IMR-90 (cell line): ENCODE measurements around the gene LZTS3. TPM values are rescaled to one million over a fixed set of nuclear protein-coding genes. Genes with fewer than 3 reads are reported as not detected.
A peak's percentile ranks its signal among the peaks of the same experiment; 100 is the strongest.

Experiments
- ATAC-seq: fragments of 200-7000 bp; cut with Tn5 transposase; 2 replicates; pipeline ENCODE4 v1.9.1; 2020; ENCODE audit warnings: low read depth, mild to moderate bottlenecking, moderate library complexity
- BruUV-seq: library from RNA; stranded (reverse); fragments of 400-500 nt; replicated peaks from 2 replicates; lab custom pipeline; 2021; lab: Mats Ljungman, UMichigan
- CTCF ChIA-PET: fragments of 300-600 bp; formaldehyde crosslinking; extraction: SDS; loops from one replicate; lab custom pipeline; 2021; ENCODE audit warnings: antibody characterized with exemption; lab: Yijun Ruan, JAX
- POLR2A ChIA-PET: fragments of 300-600 bp; sonication (Branson Sonifier 250); formaldehyde crosslinking; loops from one replicate; lab custom pipeline; 2022; ENCODE audit warnings: antibody characterized with exemption; ENCODE audit not compliant: unreplicated experiment; lab: Charles Lee
- DNase-seq: peaks from one replicate; pipeline ENCODE4 v3.0.0; 2013
- H2AFZ ChIP-seq: replicated peaks from 2 replicates; pipeline ENCODE3; 2013; ENCODE audit warnings: low read length, mild to moderate bottlenecking; ENCODE audit not compliant: poor library complexity
- H2AK5ac ChIP-seq: 2 replicates; pipeline ENCODE4 v1.6.1; 2013; ENCODE audit warnings: low read depth, low read length, inconsistent platforms
- H2AK9ac ChIP-seq: replicated peaks from 2 replicates; pipeline ENCODE3; 2013; ENCODE audit warnings: mild to moderate bottlenecking, low read depth, low read length, moderate library complexity; ENCODE audit not compliant: poor library complexity
- H2BK120ac ChIP-seq: 2 replicates; pipeline ENCODE4 v1.6.1; 2013; ENCODE audit warnings: low read depth, low read length, inconsistent platforms
- H2BK15ac ChIP-seq: 3 replicates; pipeline ENCODE4 v1.6.1; 2013; ENCODE audit warnings: low read depth, low read length, inconsistent platforms
- H2BK20ac ChIP-seq: 2 replicates; pipeline ENCODE4 v1.6.1; 2013; ENCODE audit warnings: low read depth, mild to moderate bottlenecking, inconsistent platforms, low read length, moderate library complexity
- H2BK5ac ChIP-seq: 2 replicates; pipeline ENCODE4 v1.6.1; 2013; ENCODE audit warnings: mild to moderate bottlenecking, low read depth, low read length, inconsistent platforms; ENCODE audit not compliant: poor library complexity, severe bottlenecking
- H3K14ac ChIP-seq: replicated peaks from 2 replicates; pipeline ENCODE4 v1.6.1; 2013; ENCODE audit warnings: low read depth, low read length, inconsistent platforms
- H3K18ac ChIP-seq: 2 replicates; pipeline ENCODE4 v1.6.1; 2013; ENCODE audit warnings: low read depth, low read length, control low read depth
- H3K23ac ChIP-seq: 2 replicates; pipeline ENCODE4 v1.6.1; 2013; ENCODE audit warnings: low read depth, low read length, inconsistent platforms
- H3K27ac ChIP-seq: 2 replicates; pipeline ENCODE4 v1.5.1; 2013; ENCODE audit warnings: mild to moderate bottlenecking, control low read depth, low read length; ENCODE audit not compliant: insufficient read depth
- H3K27me3 ChIP-seq: 2 replicates; pipeline ENCODE4 v1.6.1; 2013; ENCODE audit warnings: low read length; ENCODE audit not compliant: control insufficient read depth, insufficient read depth
- H3K36me3 ChIP-seq: 2 replicates; pipeline ENCODE4 v1.6.1; 2013; ENCODE audit warnings: low read length, mixed read lengths; ENCODE audit not compliant: control insufficient read depth, insufficient read depth
- H3K4ac ChIP-seq: 2 replicates; pipeline ENCODE4 v1.6.1; 2013; ENCODE audit warnings: low read depth, low read length, inconsistent platforms
- H3K4me1 ChIP-seq: 2 replicates; pipeline ENCODE4 v1.6.1; 2013; ENCODE audit warnings: low read length, mixed read lengths; ENCODE audit not compliant: control insufficient read depth, insufficient read depth
- H3K4me2 ChIP-seq: 2 replicates; pipeline ENCODE4 v1.6.1; 2013; ENCODE audit warnings: low read depth, mild to moderate bottlenecking, control low read depth, low read length, moderate library complexity
- H3K4me3 ChIP-seq: 2 replicates; pipeline ENCODE4 v1.5.1; 2013; ENCODE audit warnings: low read depth, mild to moderate bottlenecking, control low read depth, low read length, moderate library complexity; ENCODE audit not compliant: insufficient read depth
- H3K56ac ChIP-seq: 2 replicates; pipeline ENCODE4 v1.6.1; 2013; ENCODE audit warnings: low read length, inconsistent platforms; ENCODE audit not compliant: insufficient read depth; ENCODE audit errors: extremely low read depth
- H3K79me1 ChIP-seq, 2 experiments: 2 replicates each; pipeline ENCODE4 v1.6.1; 2013; ENCODE audit warnings: low read length in 2 of 2, inconsistent platforms in 1 of 2, low read depth in 1 of 2
- H3K9ac ChIP-seq: 2 replicates; pipeline ENCODE4 v1.6.1; 2013; ENCODE audit warnings: low read depth, low read length, control low read depth
- H3K9me1 ChIP-seq: 2 replicates; pipeline ENCODE4 v1.6.1; 2013; ENCODE audit warnings: low read length, inconsistent platforms; ENCODE audit not compliant: insufficient read depth
- H3K9me3 ChIP-seq: 2 replicates; pipeline ENCODE4 v1.6.1; 2013; ENCODE audit warnings: low read length; ENCODE audit not compliant: control insufficient read depth, insufficient read depth
- H4K20me1 ChIP-seq: 2 replicates; pipeline ENCODE4 v1.6.1; 2013; ENCODE audit warnings: low read length, inconsistent platforms; ENCODE audit not compliant: insufficient read depth
- H4K5ac ChIP-seq: 2 replicates; pipeline ENCODE4 v1.6.1; 2013; ENCODE audit warnings: mild to moderate bottlenecking, low read depth, low read length, control low read depth
- H4K8ac ChIP-seq, 2 experiments: 2 replicates each; pipeline ENCODE4 v1.6.1; 2013; ENCODE audit warnings: low read depth in 2 of 2, low read length in 2 of 2, control low read depth in 1 of 2, inconsistent platforms in 1 of 2
- H4K91ac ChIP-seq: 2 replicates; pipeline ENCODE4 v1.6.1; 2013; ENCODE audit warnings: low read depth, low read length, inconsistent platforms; ENCODE audit not compliant: insufficient read depth
- BHLHE40 ChIP-seq: fragments of 150-350 bp; IDR thresholded peaks from 2 replicates; pipeline ENCODE4 v1.6.1; 2016; ENCODE audit warnings: mild to moderate bottlenecking, low read depth, low read length
- CHD1 ChIP-seq: IDR thresholded peaks from 2 replicates; pipeline ENCODE4 v1.6.1; 2012; ENCODE audit warnings: low read depth, low read length, improper control_type of control experiment
- MAFK ChIP-seq: IDR thresholded peaks from 2 replicates; pipeline ENCODE4 v1.6.1; 2012; ENCODE audit warnings: low read depth, low read length, improper control_type of control experiment
- NFE2L2 ChIP-seq: fragments of 150-350 bp; IDR thresholded peaks from 2 replicates; pipeline ENCODE4 v1.6.1; 2016; ENCODE audit warnings: low read depth, mild to moderate bottlenecking, low read length
- POLR2A ChIP-seq: IDR thresholded peaks from 2 replicates; pipeline ENCODE4 v1.6.1; 2012; ENCODE audit warnings: mild to moderate bottlenecking, low read depth, low read length
- RAD21 ChIP-seq: IDR thresholded peaks from 2 replicates; pipeline ENCODE4 v1.6.1; 2012; ENCODE audit warnings: low read length, improper control_type of control experiment
- RCOR1 ChIP-seq: IDR thresholded peaks from 2 replicates; pipeline ENCODE4 v1.6.1; 2012; ENCODE audit warnings: mild to moderate bottlenecking, low read length, improper control_type of control experiment; ENCODE audit not compliant: insufficient replicate concordance
- SMC3 ChIP-seq: fragments of 150-350 bp; IDR thresholded peaks from 2 replicates; pipeline ENCODE4 v1.6.1; 2016; ENCODE audit warnings: low read depth, mild to moderate bottlenecking, antibody characterized with exemption, low read length, moderate library complexity
- WGBS, 2 experiments: methylation state at CpG; one replicate each; pipeline versions ENCODE4 v1.1.5 to v1.1.7; 2013; ENCODE audit warnings: missing lambda C conversion rate in 2 of 2; ENCODE audit not compliant: insufficient read length in 1 of 2; ENCODE audit errors: extremely low coverage in 2 of 2; 5-methylcytosine and 5-hydroxymethylcytosine counted together
- dilution Hi-C: fragments of 300-500 bp; cut with HindIII; formaldehyde crosslinking; loops from one replicate; pipeline ENCODE4 v1.14.3; 2018; ENCODE audit warnings: low sequenced_read_pairs; ENCODE audit not compliant: unreplicated experiment
- in situ Hi-C: fragments of 300-500 bp; cut with MboI; formaldehyde crosslinking; loops from 3 replicates; pipeline ENCODE4 v1.14.3; 2019; ENCODE audit warnings: low sequenced_read_pairs, inconsistent platforms, mixed read lengths
- intact Hi-C: fragments of 100-400 bp; cut with micrococcal nuclease; formaldehyde crosslinking; loops from 2 replicates; pipeline ENCODE4 v1.10.0; 2022
- polyA plus RNA-seq, 3 experiments: library from polyadenylated mRNA; depleted of rRNA; stranded (reverse); fragments of >200 nt; gene quantifications; 2 replicates each; pipeline ENCODE4 v1.2.3, GENCODE V29; 2012; ENCODE audit warnings: low replicate concordance in 1 of 3
- total RNA-seq: library from RNA; depleted of rRNA; stranded (reverse); fragments of >200 nt; gene quantifications from 2 replicates; pipeline ENCODE4 v1.2.3, GENCODE V29; 2012

Gene LZTS3
- total and polyA plus RNA-seq, 2 of the 4 experiments (the other 2 are of a cell fraction): 1.4 to 3.2 TPM

- Histone ChIP-seq H3K23ac (peak overlapping the region; percentile 92), H3K9ac (peak overlapping the region; percentile 94), H2BK120ac (peak overlapping the region; percentile 4; the same call in 1 of the 2 replicates), H3K4me1 (peaks cover 5% of the 10 kb centered on the region), H3K79me1 (peaks cover 20 to 69% of the 10 kb centered on the region in 2 experiments; a peak in 3 of 4 replicates), H3K36me3 (peaks cover 10% of the 10 kb centered on the region), H3K27ac (peak overlapping the region; percentile 92), H4K8ac (peak overlapping the region; percentile 99 to 100), H2BK20ac (no peak overlapping the region), H2AFZ (peak overlapping the region; percentile 100), H3K14ac (peak overlapping the region; percentile 99), H3K18ac (no peak overlapping the region), H2BK15ac (no peak overlapping the region), H3K4me2 (peak overlapping the region; percentile 97), H2AK5ac (peak overlapping the region; percentile 72), H3K4me3 (peak overlapping the region; percentile 86), H4K5ac (peak overlapping the region; percentile 89), H3K56ac (peak overlapping the region; percentile 69), H4K91ac (peak overlapping the region; percentile 96), H3K27me3 (no peaks in the 10 kb centered on the region), H2BK5ac (peak overlapping the region; percentile 90), H3K9me1 (peaks cover 15% of the 10 kb centered on the region), H4K20me1 (no peaks in the 10 kb centered on the region), H3K4ac (peak overlapping the region; percentile 99), H3K9me3 (no peaks in the 10 kb centered on the region), H2AK9ac (peak overlapping the region; percentile 99)
- WGBS, 2 experiments: 0% methylated on average over 6 of the region's 10 CpGs; no CpG with 5 or more reads in 1 of the 2 experiments
- BruUV-seq: no TSS peak
- peak; percentile 59 for ATAC-seq
- dilution Hi-C loops (no loop called here), intact Hi-C loops (loop anchor here (10.0 kb wide), 1 partner anchor 265 kb away; the partner anchor contains the start of gene ATRN), in situ Hi-C loops (no loop called here)
- DNase-seq: peak; percentile 18
- TF ChIP-seq RAD21 (no peak), NFE2L2 (no peak), BHLHE40 (no peak), CHD1 (no peak), MAFK (no peak), POLR2A (no peak), SMC3 (no peak), RCOR1 (no peak)
- CTCF ChIA-PET: interaction anchor here (1.5 kb wide), 1 partner anchor 9 kb away, joined by 5 read pairs; no protein-coding TSS in a partner anchor
- POLR2A ChIA-PET: interaction anchor here (0.6 kb wide), 1 partner anchor 286 kb away, joined by 3 read pairs; no protein-coding TSS in a partner anchor
Measured at GRCh38 chr20:3209946-3210317, 36.6 kb upstream of the LZTS3 start.
